PFSK-1 (cell line): ENCODE measurements around the gene MAFB.

Experiments used
- POLR2AphosphoS5 ChIP-seq: IDR thresholded peaks from 2 replicates; pipeline ENCODE4 v1.6.1; 2012; ENCODE audit warnings: low read depth, mild to moderate bottlenecking, control low read depth, low read length, moderate library complexity
- REST ChIP-seq, 2 experiments: IDR thresholded peaks; 2 replicates each; pipeline versions ENCODE4 v1.6.1 to v1.8.0; 2011 to 2012; ENCODE audit warnings: low read depth in 2 of 2, low read length in 2 of 2, control low read depth in 1 of 2, inconsistent platforms in 1 of 2, mild to moderate bottlenecking in 1 of 2, moderate library complexity in 1 of 2; ENCODE audit not compliant: insufficient read depth in 1 of 2
- SIN3A ChIP-seq: IDR thresholded peaks from 2 replicates; pipeline ENCODE4 v1.6.1; 2012; ENCODE audit warnings: mild to moderate bottlenecking, low read length, moderate library complexity, borderline replicate concordance; ENCODE audit not compliant: insufficient read depth

- TF ChIP-seq REST (IDR thresholded peaks at IDR 0.05; ENCODE audit: insufficient read depth in 1 of 2, low read depth in 2 of 2, low read length in 2 of 2) (no peak), POLR2AphosphoS5 (no peak), SIN3A (no peak)
Observed at GRCh38 chr20:40638414-40638813, 50.6 kb downstream of the MAFB start.
